ENCODE measurements around the gene GNAT1. TPM values are rescaled to one million over a fixed set of nuclear protein-coding genes. Genes with fewer than 3 reads are reported as not detected.

GNAT1 gene
- total and polyA plus RNA-seq, 2 of the 13 experiments (the other 11 are each of a cell fraction or from before 2014, with no cell fraction given), result 0.15 TPM; not detected in 1

GRCh38 chr3:50177346-50177745 is 14.1 kb upstream of the GNAT1 start (continued):
- TF ChIP-seq, protein P1, sequence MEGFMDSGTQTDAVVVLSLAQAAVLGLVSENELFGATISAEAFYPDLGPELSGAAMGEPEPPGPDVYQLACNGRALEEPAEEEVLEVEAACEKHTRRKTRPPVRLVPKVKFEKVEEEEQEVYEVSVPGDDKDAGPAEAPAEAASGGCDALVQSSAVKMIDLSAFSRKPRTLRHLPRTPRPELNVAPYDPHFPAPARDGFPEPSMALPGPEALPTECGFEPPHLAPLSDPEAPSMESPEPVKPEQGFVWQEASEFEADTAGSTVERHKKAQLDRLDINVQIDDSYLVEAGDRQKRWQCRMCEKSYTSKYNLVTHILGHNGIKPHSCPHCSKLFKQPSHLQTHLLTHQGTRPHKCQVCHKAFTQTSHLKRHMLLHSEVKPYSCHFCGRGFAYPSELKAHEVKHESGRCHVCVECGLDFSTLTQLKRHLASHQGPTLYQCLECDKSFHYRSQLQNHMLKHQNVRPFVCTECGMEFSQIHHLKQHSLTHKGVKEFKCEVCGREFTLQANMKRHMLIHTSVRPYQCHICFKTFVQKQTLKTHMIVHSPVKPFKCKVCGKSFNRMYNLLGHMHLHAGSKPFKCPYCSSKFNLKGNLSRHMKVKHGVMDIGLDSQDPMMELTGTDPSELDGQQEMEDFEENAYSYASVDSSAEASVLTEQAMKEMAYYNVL (CRISPR knock-in tag; IDR thresholded peaks at IDR 0.05; ENCODE audit: borderline replicate concordance), result no peak

GRCh38 chr3:50179710-50180109 is 11.7 kb upstream of the GNAT1 start:
- BruUV-seq (replicated peaks), result no TSS peak
- Histone ChIP-seq H3K36me3 (replicated peaks in 1 of 2; ENCODE audit: control insufficient read depth in 1 of 2, insufficient read depth in 2 of 2, low read length in 2 of 2) (peaks cover 13 to 18% of the 10 kb centered on the region in 2 experiments; a peak in 4 of 5 replicates), H3K9ac (ENCODE audit: insufficient read depth, low read depth, low read length) (no peak overlapping the region), H3K4me3 (replicated peaks in 1 of 3; ENCODE audit: insufficient read depth in 1 of 3, low read depth in 2 of 3, low read length in 3 of 3) (no peak overlapping the region), H4K20me1 (ENCODE audit: insufficient read depth, low read length) (no peaks in the 10 kb centered on the region), H3K9me3 (ENCODE audit: low read length) (no peaks in the 10 kb centered on the region), H2AFZ (ENCODE audit: low read length) (no peak overlapping the region), H3K79me2 (ENCODE audit: insufficient read depth, low read length) (no peaks in the 10 kb centered on the region), H3K27me3 (ENCODE audit: control insufficient read depth in 1 of 2, insufficient read depth in 2 of 2, low read length in 2 of 2) (no peaks in the 10 kb centered on the region), H3K4me2 (ENCODE audit: low read depth, low read length) (no peak overlapping the region), H3K27ac (ENCODE audit: extremely low read length, insufficient read depth, low read length) (no peak overlapping the region), H3K4me1 (ENCODE audit: insufficient read depth, low read length) (peaks cover 19% of the 10 kb centered on the region)
- 21% methylated on average over 2 of the region's 2 CpGs for WGBS (ENCODE audit: low lambda C conversion rate)
- DNase-seq (ENCODE audit: low spot score) (no peak), ATAC-seq (no peak), FAIRE-seq (no peak)
- intact Hi-C loops (cut with micrococcal nuclease; ENCODE audit: unreplicated experiment), result no loop called here
- ChIA-PET CTCF (ENCODE audit: low intra/inter-chr PET ratio, low total read pairs) (no interaction called here), POLR2A (interaction anchor here (0.6 to 1.5 kb wide), 3 partner anchors 11 to 15 kb away, joined by 3 to 5 read pairs (median 5); no protein-coding TSS in a partner anchor)
- in situ Hi-C loops (cut with HindIII; ENCODE audit: extremely low pct_ligation_motif_present, low pct_unique_long_range_greater_than_20kb), result no loop called here
- no peak for TF ChIP-seq ZNF790 (CRISPR knock-in tag; IDR thresholded peaks at IDR 0.05; ENCODE audit: borderline replicate concordance)
- no peak for TF ChIP-seq PHF5A (CRISPR knock-in tag; IDR thresholded peaks at IDR 0.05; ENCODE audit: low read depth, unreplicated experiment)
- no peak for TF ChIP-seq KAT7 (CRISPR knock-in tag; IDR thresholded peaks at IDR 0.05; ENCODE audit: borderline replicate concordance)
- no peak for TF ChIP-seq ZFP36L2 (CRISPR knock-in tag; IDR thresholded peaks at IDR 0.05)
- no peak for TF ChIP-seq TP53 (CRISPR knock-in tag; conservative IDR thresholded peaks at IDR 0.05)
- TF ChIP-seq PATZ1 (CRISPR knock-in tag; IDR thresholded peaks at IDR 0.05), result no peak
- TF ChIP-seq YY1 (IDR thresholded peaks at IDR 0.05; ENCODE audit: insufficient read depth, insufficient replicate concordance, low read depth, low read length), result no peak
- TF ChIP-seq ZNF44 (CRISPR knock-in tag; IDR thresholded peaks at IDR 0.05), result no peak
- no peak for TF ChIP-seq GFI1 (CRISPR knock-in tag; IDR thresholded peaks at IDR 0.05; ENCODE audit: borderline replicate concordance)
- no peak for TF ChIP-seq BRF2 (CRISPR knock-in tag; IDR thresholded peaks at IDR 0.05)
- TF ChIP-seq YEATS4 (CRISPR knock-in tag; IDR thresholded peaks at IDR 0.05; ENCODE audit: borderline replicate concordance), result no peak
- TF ChIP-seq, protein P2, sequence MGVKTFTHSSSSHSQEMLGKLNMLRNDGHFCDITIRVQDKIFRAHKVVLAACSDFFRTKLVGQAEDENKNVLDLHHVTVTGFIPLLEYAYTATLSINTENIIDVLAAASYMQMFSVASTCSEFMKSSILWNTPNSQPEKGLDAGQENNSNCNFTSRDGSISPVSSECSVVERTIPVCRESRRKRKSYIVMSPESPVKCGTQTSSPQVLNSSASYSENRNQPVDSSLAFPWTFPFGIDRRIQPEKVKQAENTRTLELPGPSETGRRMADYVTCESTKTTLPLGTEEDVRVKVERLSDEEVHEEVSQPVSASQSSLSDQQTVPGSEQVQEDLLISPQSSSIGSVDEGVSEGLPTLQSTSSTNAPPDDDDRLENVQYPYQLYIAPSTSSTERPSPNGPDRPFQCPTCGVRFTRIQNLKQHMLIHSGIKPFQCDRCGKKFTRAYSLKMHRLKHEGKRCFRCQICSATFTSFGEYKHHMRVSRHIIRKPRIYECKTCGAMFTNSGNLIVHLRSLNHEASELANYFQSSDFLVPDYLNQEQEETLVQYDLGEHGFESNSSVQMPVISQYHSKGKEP (CRISPR knock-in tag; IDR thresholded peaks at IDR 0.05), result no peak

All from HepG2 (cell line).